Esophagus (tissue), 2 donors: ENCODE measurements around the gene ESR1. TPM values are rescaled to one million over a fixed set of nuclear protein-coding genes. Genes with fewer than 3 reads are reported as not detected.

Experiments used
- H3K27ac ChIP-seq, 2 donors: one replicate each; pipeline ENCODE4 v1.5.1; 2013; ENCODE audit warnings: low read depth in 2 of 2, mild to moderate bottlenecking in 2 of 2, inconsistent platforms in 1 of 2, low read length in 1 of 2, moderate library complexity in 1 of 2
- H3K27me3 ChIP-seq, 2 donors: one replicate each; pipeline ENCODE4 v1.6.1; 2013; ENCODE audit warnings: low read length in 2 of 2, control low read depth in 1 of 2, mild to moderate bottlenecking in 1 of 2; ENCODE audit not compliant: insufficient read depth in 2 of 2, control insufficient read depth in 1 of 2
- H3K36me3 ChIP-seq, 2 donors: one replicate each; pipeline ENCODE4 v1.6.1; 2013; ENCODE audit warnings: low read length in 1 of 2; ENCODE audit not compliant: control insufficient read depth in 2 of 2, insufficient read depth in 2 of 2
- H3K4me1 ChIP-seq, 2 donors: one replicate each; pipeline ENCODE4 v1.6.1; 2013; ENCODE audit warnings: low read length in 1 of 2; ENCODE audit not compliant: control insufficient read depth in 2 of 2, insufficient read depth in 2 of 2
- H3K4me3 ChIP-seq, 2 donors: one replicate each; pipeline ENCODE4 v1.5.1; 2013; ENCODE audit warnings: low read length in 2 of 2, mild to moderate bottlenecking in 2 of 2, low read depth in 1 of 2, moderate library complexity in 1 of 2
- H3K9me3 ChIP-seq, 2 donors: one replicate each; pipeline ENCODE4 v1.6.1; 2013; ENCODE audit warnings: mild to moderate bottlenecking in 2 of 2, low read depth in 1 of 2, low read length in 1 of 2, moderate library complexity in 1 of 2; ENCODE audit not compliant: control insufficient read depth in 2 of 2, insufficient read depth in 1 of 2
- WGBS, 2 donors: extraction: QIAGEN DNeasy Blood & Tissue Kit; methylation state at CpG; one replicate each; pipeline ENCODE4 v1.1.7; 2013; 5-methylcytosine and 5-hydroxymethylcytosine counted together
- polyA plus RNA-seq, 2 donors: library from polyadenylated mRNA; stranded (reverse); fragments of 200-250 nt; gene quantifications; one replicate each; pipeline ENCODE4 v1.2.3, GENCODE V29; 2013
- donor health status: healthy with polysubstance abuse.
- donor health status: Bipolar disorder and iron deficiency.

The ESR1 gene
- polyA plus RNA-seq, 2 donors = 0.05 to 0.14 TPM

- Histone ChIP-seq H3K9me3 (no peaks in the 10 kb centered on the region), H3K4me1 (no peaks in the 10 kb centered on the region), H3K27me3 (no peaks in the 10 kb centered on the region), H3K36me3 (no peaks in the 10 kb centered on the region), H3K4me3 (no peak overlapping the region), H3K27ac (peak overlapping the region in 1 of 2 donors; percentile 33)
- 92 to 99% methylated on average over 4 of the region's 4 CpGs for WGBS, 2 donors
Observed at GRCh38 chr6:152099446-152100182, 292.1 kb downstream of the ESR1 start.

- H3K4me1 ChIP-seq = no peaks in the 10 kb centered on the region
- no peaks in the 10 kb centered on the region for H3K9me3 ChIP-seq
- no peaks in the 10 kb centered on the region for H3K36me3 ChIP-seq
- WGBS, 2 donors = 39 to 54% methylated on average over 7 of the region's 7 CpGs
- peak overlapping the region in 1 of 2 donors; percentile 33 for H3K27ac ChIP-seq
- H3K4me3 ChIP-seq = no peak overlapping the region
- H3K27me3 ChIP-seq = no peaks in the 10 kb centered on the region
Observed at GRCh38 chr6:152100183-152100618, 292.7 kb downstream of the ESR1 start.

- H3K4me1 ChIP-seq = peaks cover 0 to 6% of the 10 kb centered on the region in 2 donors
- WGBS, 2 donors = 82 to 83% methylated on average over 4 of the region's 4 CpGs
- H3K36me3 ChIP-seq = no peaks in the 10 kb centered on the region
- H3K27me3 ChIP-seq = no peaks in the 10 kb centered on the region
- H3K4me3 ChIP-seq = no peak overlapping the region
- no peak overlapping the region for H3K27ac ChIP-seq
- H3K9me3 ChIP-seq = no peaks in the 10 kb centered on the region
Observed at GRCh38 chr6:152107973-152108372, 300.5 kb downstream of the ESR1 start.

- 52 to 61% methylated on average over 20 of the region's 20 CpGs for WGBS, 2 donors
- Histone ChIP-seq H3K9me3 (no peaks in the 10 kb centered on the region), H3K4me3 (no peak overlapping the region), H3K4me1 (peaks cover 0 to 6% of the 10 kb centered on the region in 2 donors), H3K36me3 (no peaks in the 10 kb centered on the region), H3K27me3 (no peaks in the 10 kb centered on the region), H3K27ac (no peak overlapping the region)
Observed at GRCh38 chr6:152110886-152111820, 303.7 kb downstream of the ESR1 start.

- no peaks in the 10 kb centered on the region for H3K9me3 ChIP-seq
- 75 to 80% methylated on average over 15 of the region's 15 CpGs for WGBS, 2 donors
- no peaks in the 10 kb centered on the region for H3K27me3 ChIP-seq
- H3K27ac ChIP-seq = no peak overlapping the region
- H3K4me3 ChIP-seq = no peak overlapping the region
- H3K36me3 ChIP-seq = no peaks in the 10 kb centered on the region
- H3K4me1 ChIP-seq = peaks cover 0 to 6% of the 10 kb centered on the region in 2 donors
Observed at GRCh38 chr6:152112491-152113261, 305.2 kb downstream of the ESR1 start.

DNA sequence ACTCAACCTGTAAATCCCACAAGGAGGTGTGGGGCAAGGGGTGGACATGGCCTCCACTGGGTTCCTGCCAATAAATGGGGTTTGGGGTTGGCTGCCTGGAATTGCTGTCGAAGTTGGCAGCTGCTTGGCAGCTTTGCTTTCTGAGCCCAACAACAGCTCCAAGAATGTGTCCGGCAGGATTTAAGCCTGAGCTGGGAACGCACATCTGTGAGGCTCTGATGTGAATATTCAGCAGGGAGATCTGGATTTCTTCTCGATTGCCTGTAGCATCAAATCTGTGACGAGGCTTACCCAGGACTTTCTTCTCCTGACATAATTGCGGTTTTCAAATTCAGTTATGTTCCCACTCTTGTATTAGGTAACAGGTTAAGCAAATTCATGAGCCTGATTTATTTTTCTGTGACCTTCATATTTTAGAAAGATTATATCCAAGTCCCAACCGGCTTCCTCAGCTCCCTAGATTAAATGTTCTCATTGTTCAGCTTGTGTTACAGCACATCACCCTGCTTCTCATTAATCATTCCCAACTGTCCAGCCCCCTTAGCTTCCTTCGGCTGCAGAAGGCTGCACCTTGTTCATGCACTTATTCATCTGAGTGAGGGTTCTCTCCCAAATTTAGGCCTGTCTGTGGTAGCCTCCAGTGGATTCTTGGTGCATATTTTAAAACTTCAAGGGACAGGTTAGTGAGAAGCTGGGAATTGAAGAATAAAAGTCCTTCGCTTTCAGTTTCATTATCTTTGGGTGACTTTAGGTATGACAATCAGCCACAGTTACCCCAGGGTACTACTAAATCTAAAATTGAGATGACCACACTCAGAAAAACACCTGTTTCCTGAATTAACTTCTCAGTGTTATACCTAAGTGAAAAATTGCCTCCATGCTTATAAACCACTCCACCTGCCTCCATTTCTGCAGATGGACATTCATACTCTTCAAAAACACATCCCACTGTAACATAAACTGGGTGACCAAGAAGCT lies 310.0 kb downstream of the ESR1 start:
- Histone ChIP-seq H3K9me3 (no peaks in the 10 kb centered on the region), H3K27me3 (no peaks in the 10 kb centered on the region), H3K36me3 (peaks cover 0 to 2% of the 10 kb centered on the region in 2 donors), H3K27ac (no peak overlapping the region), H3K4me3 (no peak overlapping the region), H3K4me1 (no peaks in the 10 kb centered on the region)
- WGBS, 2 donors = 47 to 56% methylated on average over 9 of the region's 9 CpGs

GRCh38 chr6:152118224-152118623 lies 310.7 kb downstream of the ESR1 start:
- Histone ChIP-seq H3K27me3 (no peaks in the 10 kb centered on the region), H3K36me3 (peaks cover 0 to 2% of the 10 kb centered on the region in 2 donors), H3K9me3 (no peaks in the 10 kb centered on the region), H3K27ac (no peak overlapping the region), H3K4me1 (no peaks in the 10 kb centered on the region), H3K4me3 (no peak overlapping the region)
- 93 to 94% methylated on average over 3 of the region's 3 CpGs for WGBS, 2 donors

DNA sequence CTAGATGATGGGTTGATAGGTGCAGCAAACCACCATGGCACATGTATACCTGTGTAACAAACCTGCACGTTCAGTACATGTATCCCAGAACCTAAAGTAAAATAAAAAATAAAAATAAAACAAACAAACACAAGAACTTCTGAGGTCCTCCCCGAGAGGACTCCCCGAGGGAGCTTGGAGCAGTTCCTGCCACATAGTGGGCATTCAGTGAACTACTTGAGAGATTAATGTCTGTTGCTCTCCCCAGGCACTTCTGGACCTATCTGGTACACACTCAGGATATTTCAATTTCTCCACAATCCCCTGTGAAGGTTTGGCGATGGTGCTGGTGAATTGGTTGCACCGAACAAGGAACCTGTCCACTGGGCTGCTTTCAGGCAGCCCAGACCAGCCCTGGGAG lies 311.2 kb downstream of the ESR1 start:
- Histone ChIP-seq H3K4me1 (no peaks in the 10 kb centered on the region), H3K27me3 (no peaks in the 10 kb centered on the region), H3K27ac (no peak overlapping the region), H3K4me3 (no peak overlapping the region), H3K9me3 (no peaks in the 10 kb centered on the region), H3K36me3 (peaks cover 0 to 2% of the 10 kb centered on the region in 2 donors)
- WGBS, 2 donors = 82 to 91% methylated on average over 5 of the region's 5 CpGs
